UCSD-AML1 (cell line): ENCODE results near the gene PCSK7.
A peak's percentile ranks its signal among the peaks of the same experiment; 100 is the strongest.

Experiments used
- DNase-seq: peaks from one replicate; lab custom pipeline; 2025; ENCODE audit not compliant: unreplicated experiment; lab: John Stamatoyannopoulos, UW

Gene PCSK7

DNA sequence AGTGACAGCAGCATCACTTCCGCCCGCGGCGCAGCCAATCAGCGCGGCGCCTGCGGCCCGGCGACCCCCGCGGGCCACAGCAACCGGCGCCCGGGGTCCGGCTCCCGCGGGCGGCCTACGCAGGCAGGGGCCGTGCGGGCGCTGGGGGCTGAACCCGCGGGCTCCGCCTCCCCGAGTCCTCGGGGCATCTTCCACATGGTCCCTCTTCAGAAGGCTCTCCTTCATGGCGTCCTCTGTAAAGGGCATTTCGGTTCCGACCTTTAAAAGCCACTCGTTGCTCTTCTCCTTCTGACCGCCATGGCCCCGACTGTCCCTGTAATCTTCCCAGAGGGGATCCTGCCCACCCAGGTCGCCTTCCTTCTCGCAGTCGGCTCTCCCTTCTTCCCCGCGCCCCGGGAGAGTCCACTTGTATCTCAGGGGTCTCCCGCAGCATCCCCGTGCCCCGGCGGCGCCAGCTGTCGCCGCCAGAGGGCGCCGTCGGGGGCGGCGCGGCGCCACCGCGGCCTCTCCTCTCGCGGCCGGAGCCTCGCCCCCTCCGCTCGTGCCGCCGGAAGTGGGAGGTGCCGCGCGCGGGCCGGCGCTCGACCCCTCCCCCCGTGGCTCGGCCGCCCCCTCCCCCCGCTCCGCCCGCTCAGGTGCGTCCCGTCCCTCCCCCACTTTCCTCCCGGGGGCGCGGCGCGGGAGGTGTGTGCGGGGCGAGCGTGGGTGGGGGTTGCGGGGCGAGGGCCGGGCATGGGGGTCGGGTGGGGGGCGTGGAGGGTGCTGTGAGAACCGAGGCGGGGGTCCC, 412 bp upstream of the PCSK7 start, which contains the start of gene RNF214:
Gene RNF214, plus strand, starts transcription at position 580 of the 787 bp plus-strand sequence. CDS start 1,602 bp downstream, outside the sequence.
- peak; percentile 89 for DNase-seq

GRCh38 chr11:117230999-117231841, 653 bp downstream of the PCSK7 start:
- no peak for DNase-seq

GRCh38 chr11:117230286-117230961, 1.4 kb downstream of the PCSK7 start:
- no peak for DNase-seq

DNA sequence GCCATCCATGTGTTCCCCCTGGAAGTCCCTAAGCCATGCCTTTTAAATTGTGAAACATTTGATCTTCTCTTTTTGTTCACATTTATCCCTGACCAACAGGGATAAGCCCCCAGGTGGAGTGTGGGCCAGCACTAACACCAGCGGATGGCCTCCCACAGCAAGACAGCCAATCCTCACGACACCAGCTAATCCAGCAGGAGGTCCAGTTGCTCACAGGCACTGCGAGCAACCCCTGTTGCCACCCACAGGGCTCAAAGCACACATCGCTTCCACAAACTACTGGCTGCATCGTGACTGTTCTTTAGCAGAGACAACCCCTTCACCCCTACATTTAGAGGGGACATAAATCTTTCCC, 2.0 kb downstream of the PCSK7 start:
- no peak for DNase-seq

DNA sequence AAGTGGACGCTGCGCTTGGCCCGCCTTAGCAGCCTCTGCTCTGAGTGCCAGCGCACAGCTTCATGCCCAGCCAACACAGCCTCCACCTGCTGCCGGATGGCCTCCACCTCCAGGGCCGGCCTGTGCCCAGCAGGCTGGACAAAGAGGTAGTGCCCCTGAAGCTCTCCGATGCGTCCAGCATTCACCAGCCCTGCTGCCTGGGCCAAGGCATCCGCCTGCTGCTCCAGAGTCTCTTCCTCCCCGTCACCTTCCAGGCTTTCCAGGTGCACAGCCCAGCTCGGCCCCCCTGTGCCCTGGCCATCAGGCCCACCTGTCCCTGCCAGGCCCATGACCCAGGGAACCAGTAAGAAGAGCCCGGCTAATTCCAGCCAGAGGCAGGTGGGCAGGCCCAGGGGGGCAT, 2.5 kb downstream of the PCSK7 start:
- no peak for DNase-seq

DNA sequence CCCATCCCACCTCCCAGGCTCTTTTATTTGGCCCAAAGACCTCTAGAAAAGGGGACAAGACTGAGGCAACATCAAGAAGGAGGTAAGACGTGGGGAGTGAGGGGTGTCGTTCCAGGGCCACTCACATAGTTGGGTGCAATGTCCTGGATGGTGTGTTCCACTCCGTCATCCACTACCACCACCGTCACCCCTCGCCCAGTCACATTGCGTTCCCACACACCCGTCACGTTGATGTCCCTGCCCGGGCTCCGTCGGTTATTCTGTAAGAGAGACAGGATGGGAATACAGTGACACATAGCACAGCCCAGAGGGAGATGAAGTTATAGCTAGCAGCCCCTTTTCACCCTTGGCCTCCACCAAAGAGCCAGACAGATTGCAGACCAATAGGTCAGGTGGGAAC, 3.8 kb downstream of the PCSK7 start:
- no peak for DNase-seq

- peak; percentile 39 for DNase-seq
Observed at GRCh38 chr11:117226388-117227385, 5.2 kb downstream of the PCSK7 start.

DNA sequence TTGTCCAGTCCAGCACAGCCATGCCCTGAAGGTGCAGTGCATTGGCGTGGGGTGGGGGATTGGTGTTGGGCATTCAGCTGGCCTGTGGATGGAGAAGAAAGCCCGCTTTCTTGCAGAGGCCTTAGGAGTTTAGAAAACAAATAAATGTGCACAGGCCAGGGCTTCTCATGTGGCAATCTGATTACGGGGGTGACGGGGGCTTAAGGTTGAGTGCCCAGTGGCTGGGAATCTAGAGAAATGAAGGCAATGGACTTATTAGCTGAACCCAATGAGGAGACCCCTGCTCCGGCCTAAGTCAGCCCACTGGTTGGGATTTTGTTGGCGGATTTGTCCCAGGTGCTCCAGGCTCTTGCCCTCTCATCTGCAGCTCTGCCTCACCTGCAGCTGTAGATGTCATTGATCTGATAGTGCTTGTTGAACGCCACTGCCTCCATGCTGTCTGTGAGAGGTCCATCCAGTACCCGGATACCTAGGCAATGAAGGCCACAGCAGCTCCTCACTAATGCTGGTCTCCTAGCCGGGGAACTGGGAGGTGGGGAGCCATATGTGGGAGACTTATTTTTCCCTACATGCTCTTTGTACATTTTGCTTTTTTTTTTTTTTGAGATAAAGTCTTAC, 6.2 kb downstream of the PCSK7 start:
- DNase-seq = no peak

GRCh38 chr11:117223741-117224689, 7.9 kb downstream of the PCSK7 start:
- DNase-seq = no peak

- DNase-seq = no peak
Observed at GRCh38 chr11:117222991-117223740, 8.7 kb downstream of the PCSK7 start.

DNA sequence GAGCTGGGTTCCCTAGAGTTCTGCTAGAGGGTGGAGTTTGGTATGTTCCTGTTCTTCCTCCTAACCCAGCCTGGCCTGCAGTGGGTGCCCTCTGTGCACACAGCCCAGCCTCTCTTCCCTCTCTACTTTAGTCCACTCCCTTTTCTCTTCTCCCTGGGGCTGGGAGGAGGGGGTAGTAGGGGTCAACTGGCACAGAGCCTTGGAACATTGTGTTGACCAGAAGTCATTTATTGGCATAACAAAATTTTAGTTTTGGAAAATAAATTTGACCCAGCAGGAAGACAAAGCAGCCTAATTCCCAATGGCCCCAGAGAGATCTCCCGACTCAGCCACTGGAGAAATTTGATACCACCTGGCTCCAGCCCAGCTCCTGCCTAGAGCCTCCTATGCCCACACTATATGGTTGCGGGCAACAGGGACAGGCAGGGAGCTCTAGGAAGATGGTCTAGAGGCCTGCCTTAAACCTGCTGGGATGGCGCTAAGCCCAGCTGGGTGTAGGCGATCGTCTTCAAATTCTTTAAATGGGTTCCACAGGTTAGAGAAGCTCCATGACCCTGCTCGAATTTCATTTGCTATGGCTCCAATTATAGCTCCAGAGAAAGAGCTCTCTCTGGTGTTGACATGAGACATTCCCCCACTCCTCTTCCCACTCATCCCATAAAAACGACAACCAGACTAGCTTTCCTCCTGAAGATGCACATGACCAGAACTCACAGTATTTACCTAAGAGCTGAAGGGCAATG, 9.9 kb downstream of the PCSK7 start:
- DNase-seq = no peak

DNA sequence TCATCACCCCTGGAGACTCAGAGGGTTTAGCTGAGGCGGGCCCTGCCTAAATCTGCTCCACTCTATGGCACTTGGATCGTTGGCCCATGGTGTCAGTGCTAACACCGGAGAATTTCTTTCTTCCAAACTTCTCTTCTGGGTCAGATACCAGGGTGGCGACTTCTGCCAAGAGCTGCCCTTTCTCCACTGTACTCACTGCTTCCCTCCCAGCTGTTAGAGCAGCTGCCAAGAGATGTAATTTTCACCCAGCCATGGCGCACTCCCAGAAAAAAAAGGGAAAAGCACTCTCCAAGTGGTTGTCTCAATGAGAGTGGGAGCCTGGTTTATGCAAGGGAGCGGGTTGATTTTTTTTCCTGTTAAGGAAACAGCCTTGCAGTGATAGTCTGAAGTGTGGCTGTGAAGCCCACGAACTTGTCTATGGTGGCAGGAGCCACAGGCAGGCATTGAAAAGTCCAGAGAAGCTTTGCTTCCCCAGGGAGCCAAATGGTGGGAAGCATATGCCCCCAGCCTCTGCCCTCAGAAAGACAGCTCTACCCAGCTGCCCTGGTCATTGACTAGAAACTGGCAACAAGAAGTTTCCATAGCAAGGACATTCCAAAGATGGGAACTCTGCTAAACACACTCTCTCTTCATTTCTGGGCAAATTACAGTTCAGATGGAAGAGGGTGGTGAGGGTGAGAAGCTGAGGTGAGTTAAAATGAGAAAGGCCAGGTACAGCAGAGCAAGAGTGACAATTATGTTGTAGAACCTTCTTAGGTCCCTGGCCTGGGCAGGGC, 10.7 kb downstream of the PCSK7 start:
- no peak for DNase-seq

- DNase-seq = no peak
Observed at GRCh38 chr11:117220568-117220967, 11.3 kb downstream of the PCSK7 start.

DNA sequence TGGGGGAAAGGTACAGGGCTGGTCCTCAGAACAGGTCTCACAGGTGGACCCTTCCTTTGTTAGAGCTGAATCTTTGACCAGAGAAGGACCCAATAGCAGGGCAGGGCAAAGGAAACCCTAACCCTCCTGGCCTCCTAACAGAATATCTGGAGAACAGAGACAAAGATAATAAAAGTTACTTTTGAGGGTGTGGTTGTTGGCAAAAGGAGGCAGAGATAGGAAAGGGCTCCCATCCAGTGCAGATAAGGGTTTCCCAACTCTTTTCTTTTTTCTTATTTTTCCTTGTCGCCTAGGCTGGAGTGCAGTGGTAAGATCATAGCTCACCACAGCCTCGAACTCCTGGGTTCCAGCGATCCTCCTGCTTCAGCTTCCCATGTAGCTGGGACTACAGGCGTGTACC, 11.9 kb downstream of the PCSK7 start:
- DNase-seq = no peak

GRCh38 chr11:117219455-117219854, 12.4 kb downstream of the PCSK7 start:
- DNase-seq = no peak

- no peak for DNase-seq
Observed at GRCh38 chr11:117219001-117219400, 12.9 kb downstream of the PCSK7 start.
